NCI-H2107 (cell line): ENCODE data around the gene TRIM17.

Experiments
- DNase-seq: peaks from one replicate; lab custom pipeline; 2025; lab: John Stamatoyannopoulos, UW

TRIM17 gene

GRCh38 chr1:228366866-228367741 is 49.6 kb downstream of the TRIM17 start:
- no peak for DNase-seq

GRCh38 chr1:228366062-228366865 is 50.4 kb downstream of the TRIM17 start:
- no peak for DNase-seq

DNA sequence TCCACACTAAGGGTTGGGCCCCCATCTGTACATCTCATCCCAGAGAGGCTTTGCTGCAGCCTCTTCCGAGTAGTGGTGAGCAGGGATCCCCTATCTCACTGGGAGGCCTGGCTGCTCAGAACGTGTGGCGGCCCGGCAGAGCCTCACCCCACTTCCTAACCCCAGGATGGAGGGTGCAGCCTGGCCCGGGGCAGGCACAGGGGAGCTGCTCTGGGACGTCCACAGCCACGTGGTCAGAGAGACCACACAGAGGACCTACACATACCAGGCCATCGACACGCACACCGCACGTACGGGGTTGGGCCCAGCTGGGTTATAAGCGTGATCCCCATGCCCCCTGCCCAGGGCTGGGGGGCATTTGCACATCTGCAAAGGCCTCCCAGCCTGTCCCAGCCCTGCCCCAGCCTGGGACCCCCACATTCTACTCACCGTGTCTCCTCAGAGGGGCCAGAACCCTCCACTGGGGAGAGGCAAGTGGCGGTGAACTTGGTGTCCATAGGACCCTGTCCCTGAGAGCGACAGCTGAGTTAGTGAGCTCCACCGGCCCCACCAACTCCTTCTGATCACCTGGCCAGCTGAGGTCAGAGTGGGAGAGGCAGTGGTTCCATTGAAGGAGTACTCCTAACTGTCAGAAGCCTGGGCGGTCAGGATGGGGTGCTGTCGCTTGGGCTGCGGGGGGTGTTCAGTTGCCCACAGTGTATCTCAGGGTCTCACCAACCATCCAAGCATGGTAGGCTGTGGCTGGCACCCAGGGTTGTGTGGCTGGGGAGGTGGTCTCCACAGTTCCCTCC is 51.2 kb downstream of the TRIM17 start:
- no peak for DNase-seq

DNA sequence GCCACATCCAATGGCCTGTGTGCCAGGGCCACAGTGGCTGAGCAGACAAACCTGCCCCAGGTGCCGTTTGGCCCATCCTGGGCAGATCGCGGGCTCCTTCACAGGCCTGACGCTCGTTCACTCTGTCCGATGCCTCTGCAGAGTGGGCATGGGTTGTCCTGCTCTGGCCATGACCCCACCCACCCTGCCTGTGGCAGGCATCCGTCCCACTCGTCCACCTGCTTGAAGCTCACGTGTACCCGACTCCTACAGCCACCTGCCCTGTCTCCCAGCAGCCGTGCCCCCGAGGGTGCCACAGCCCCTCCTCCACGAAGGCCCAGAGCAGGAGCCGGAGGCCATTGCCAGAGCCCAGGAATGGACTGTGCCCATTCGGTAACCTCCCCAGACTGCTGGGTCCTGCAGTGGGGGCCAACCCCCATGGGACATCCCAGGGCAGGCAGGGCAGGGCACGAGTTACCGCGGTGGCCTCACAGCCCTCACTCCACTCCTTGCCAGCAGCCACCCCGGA is 51.9 kb downstream of the TRIM17 start:
- DNase-seq, result no peak

DNA sequence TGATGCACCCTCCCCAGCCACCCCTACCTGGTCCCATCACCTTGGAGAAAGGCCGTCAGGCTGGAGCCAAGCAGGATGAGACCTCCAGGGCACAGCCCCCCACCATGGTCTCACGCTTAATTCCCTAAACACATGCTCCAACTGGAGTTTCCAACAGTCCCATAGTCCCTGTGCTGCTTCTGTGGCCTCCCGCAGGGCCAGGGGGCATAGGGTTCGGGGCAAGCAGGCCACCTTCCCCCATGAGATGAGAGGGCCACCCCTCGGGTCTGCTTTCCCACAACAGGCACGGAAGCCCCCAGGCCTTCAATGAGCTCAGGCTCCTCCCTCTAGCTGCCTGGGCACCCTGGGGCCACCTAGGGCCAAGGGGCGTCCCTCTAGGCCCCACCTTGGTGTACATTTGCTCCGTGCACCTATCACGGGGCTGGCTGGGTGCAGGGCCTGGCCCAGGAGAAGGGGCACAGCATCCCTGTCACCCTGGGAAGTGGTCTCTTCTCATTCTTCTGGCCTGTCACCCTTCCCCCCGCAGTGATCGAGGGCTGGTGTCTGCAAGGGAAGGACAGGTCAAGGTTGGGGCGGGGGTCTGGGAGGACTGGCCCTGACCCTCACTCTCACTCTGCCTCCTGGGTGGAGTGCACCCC is 52.5 kb downstream of the TRIM17 start:
- DNase-seq, result no peak

GRCh38 chr1:228363686-228364067 is 53.0 kb downstream of the TRIM17 start:
- no peak for DNase-seq

DNA sequence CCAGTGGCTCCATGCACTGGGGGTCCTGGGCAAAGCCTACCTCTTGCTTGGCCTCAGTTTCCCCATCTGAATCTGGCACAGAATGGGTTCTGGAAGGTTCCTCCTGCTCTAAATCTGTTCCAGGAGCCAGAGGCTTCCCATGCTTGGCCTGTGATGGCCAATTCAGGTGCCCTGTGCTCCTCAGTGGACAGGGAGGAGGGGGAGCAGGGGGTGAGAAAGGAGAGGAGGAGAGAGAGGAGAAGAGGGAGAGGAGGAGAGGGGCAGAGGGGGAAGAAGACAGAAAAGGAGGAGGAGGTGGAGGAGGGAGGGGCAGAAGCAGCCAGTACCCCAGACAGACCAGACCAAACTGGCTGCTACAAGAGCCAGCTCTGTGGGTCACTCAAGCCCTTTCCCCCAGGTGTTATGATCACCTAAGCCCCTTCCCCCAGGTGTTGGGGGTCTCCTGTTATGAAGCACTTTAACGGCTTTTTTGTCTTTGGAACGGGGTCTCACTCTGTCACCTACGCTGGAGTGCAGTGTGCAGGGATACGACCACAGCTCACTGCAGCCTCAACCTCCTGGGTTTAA is 53.7 kb downstream of the TRIM17 start:
- no peak for DNase-seq

GRCh38 chr1:228362141-228362883 is 54.3 kb downstream of the TRIM17 start:
- no peak for DNase-seq

DNA sequence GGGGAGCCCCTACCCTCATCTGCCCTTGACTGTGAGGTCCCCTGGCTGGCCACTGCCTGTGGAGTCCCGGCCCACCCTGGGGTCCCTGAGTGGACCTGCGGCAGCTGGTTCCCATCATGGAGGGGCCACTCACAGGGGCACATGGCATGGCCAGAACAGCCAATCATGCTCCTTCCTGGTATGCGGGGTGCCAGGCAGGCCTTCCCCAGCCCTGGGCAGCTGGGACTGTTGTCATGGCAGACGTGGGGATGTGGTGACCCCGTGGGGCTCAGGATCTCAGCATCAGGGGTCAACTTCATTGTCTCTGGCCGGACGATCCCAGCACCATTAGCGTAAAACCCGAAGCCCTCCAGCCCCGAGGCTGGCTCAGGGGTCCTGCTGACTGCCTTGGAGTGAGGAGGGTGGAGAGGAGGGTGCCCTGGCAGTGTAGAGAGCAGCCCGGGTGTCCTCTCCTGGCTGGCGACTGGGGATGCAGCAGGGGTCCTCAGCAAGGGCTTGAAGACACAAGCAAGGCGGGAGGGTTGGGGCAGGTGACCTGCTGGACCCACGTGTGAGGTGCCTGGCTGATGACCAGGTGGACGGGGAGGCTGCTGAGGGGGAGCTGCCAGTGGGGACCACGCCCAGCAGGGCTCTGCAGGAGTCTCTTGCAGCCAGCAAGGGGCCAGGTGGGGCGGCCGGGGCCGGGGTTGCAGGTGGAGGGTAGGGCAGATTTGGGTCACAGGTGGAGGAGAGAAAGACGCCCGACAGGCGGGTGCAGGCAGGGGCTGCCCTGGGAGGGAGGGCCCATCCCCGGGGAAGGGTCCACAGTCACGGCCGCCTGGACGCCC is 55.1 kb downstream of the TRIM17 start:
- DNase-seq, result no peak

DNA sequence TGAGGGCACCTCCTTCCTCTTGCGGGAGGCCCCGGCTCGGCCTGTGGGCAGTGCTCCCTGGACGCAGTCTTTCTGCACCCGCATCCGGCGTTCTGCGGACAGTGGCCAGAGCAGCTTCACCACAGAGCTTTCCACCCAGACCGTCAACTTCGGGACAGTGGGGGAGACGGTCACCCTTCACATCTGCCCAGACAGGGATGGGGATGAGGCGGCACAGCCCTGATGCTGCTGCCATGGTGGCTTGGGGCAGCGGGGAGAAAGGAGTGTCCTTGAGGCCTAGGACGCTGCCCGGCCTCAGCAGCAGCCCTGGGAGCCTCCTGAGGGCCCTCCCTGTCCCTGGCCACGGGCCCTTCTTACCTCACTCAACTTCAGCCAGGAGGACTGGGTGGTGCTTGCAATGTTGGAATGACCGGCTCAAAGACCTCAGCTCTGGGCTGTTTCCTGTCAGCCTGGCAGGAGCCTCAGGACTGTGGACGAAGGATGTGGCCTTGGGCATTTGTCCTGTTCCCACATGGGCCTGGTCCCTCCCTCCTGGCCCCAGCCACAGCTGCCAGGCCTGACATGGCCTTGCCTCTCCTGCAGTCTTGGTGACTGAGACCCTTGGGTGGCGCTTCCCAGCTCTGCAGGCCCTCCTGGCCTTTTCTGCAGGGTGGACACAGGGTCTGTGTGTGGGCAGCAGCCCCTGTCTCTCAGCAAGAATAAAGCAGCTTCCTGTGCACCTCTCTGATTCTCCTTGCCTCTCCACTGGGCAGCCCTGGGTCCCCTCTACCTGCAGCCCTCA is 55.9 kb downstream of the TRIM17 start:
- no peak for DNase-seq

GRCh38 chr1:228359613-228360532 is 56.8 kb downstream of the TRIM17 start:
- no peak for DNase-seq

GRCh38 chr1:228358764-228359612 is 57.7 kb downstream of the TRIM17 start:
- DNase-seq, result no peak

DNA sequence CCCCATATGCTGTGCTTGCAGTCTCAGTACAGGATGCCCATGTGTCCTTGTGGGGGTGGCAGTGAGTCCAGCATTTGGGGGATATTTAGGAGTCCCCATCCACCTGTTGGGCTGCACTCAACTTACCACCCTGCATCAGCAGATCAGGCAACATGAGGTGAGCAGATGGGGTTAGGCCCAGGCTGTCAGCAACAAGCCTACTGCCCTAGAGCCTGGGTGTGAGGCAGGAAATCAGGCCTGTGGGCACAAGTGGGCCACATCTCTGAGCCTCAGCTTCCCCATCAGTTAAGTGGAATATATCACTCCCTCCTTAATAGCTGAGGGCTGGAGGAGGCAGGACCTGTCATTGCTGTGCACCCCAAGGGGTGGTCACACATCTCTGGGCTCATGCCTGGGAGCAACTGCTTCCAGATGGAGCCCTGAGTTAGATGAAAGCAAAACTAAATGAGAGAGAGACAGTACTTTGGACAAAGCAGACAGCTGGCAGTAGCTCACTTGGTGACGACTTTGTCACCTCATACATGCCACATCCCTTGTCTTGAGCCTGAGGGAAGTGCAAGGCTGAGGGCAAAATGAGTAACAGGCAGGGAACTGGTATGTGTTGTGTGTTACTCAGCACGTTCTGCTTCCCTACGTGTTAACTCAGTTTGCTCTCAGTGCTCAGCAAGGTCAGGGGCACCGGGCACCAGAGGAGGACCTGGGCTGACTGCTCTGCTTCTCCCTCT is 58.5 kb downstream of the TRIM17 start:
- DNase-seq, result no peak
